HepG2 (cell line): ENCODE data around the gene C5orf15. TPM values are rescaled to one million over a fixed set of nuclear protein-coding genes. Genes with fewer than 3 reads are reported as not detected.

Source experiments
- ATAC-seq: fragments of 200-7000 bp; cut with Tn5 transposase; 3 replicates; pipeline ENCODE4 v1.9.1; 2020; ENCODE audit warnings: mild to moderate bottlenecking, moderate library complexity
- BruUV-seq: library from RNA; stranded (reverse); fragments of 400-500 nt; replicated peaks from 2 replicates; lab custom pipeline; 2021; lab: Mats Ljungman, UMichigan
- CTCF ChIA-PET: fragments of 300-600 bp; formaldehyde crosslinking; extraction: SDS; loops from one replicate; lab custom pipeline; 2021; ENCODE audit warnings: low total read pairs, inconsistent platforms, low intra/inter-chr PET ratio; lab: Yijun Ruan, JAX
- POLR2A ChIA-PET: fragments of 350-600 bp; sonication (Branson Sonifier 250); formaldehyde crosslinking; loops from one replicate; lab custom pipeline; 2020; ENCODE audit warnings: antibody characterized with exemption, inconsistent platforms; lab: Yijun Ruan, JAX
- DNase-seq: peaks from one replicate; pipeline ENCODE4 v3.0.0-alpha.2; 2015; ENCODE audit warnings: low spot score
- FAIRE-seq: peaks from 3 replicates; lab custom pipeline; 2011; peaks lifted over from hg19 to GRCh38; lab: Jason Lieb, UNC
- H2AFZ ChIP-seq: one replicate; pipeline ENCODE4 v1.6.1; 2011; ENCODE audit warnings: low read length, inconsistent platforms
- H3K27ac ChIP-seq: fragments of 300-600 bp; 3 replicates; pipeline ENCODE4 v1.8.0; 2011; ENCODE audit warnings: mixed run types, mild to moderate bottlenecking, mixed read lengths, low read length, inconsistent platforms; ENCODE audit not compliant: insufficient read depth; ENCODE audit errors: extremely low read length
- H3K27me3 ChIP-seq, 2 experiments: fragments of 200-600 bp in 1 of 2; 2 replicates in 1 of 2; 3 replicates in 1 of 2; pipeline versions ENCODE4 v1.6.0 to v1.8.0; 2011; ENCODE audit warnings: low read length in 2 of 2, mild to moderate bottlenecking in 2 of 2, moderate library complexity in 2 of 2, inconsistent platforms in 1 of 2; ENCODE audit not compliant: insufficient read depth in 2 of 2, control insufficient read depth in 1 of 2
- H3K36me3 ChIP-seq, 2 experiments: fragments of 200-600 bp in 1 of 2; replicated peaks in 1 of 2; 2 replicates in 1 of 2; 3 replicates in 1 of 2; pipeline versions ENCODE4 v1.5.1 to v1.8.0; 2011; ENCODE audit warnings: low read length in 2 of 2, inconsistent platforms in 1 of 2; ENCODE audit not compliant: insufficient read depth in 2 of 2, control insufficient read depth in 1 of 2
- H3K4me1 ChIP-seq: 2 replicates; pipeline ENCODE4 v1.5.1; 2012; ENCODE audit warnings: low read length, inconsistent platforms; ENCODE audit not compliant: insufficient read depth
- H3K4me2 ChIP-seq: 2 replicates; pipeline ENCODE4 v1.6.0; 2011; ENCODE audit warnings: low read depth, low read length, inconsistent platforms
- H3K4me3 ChIP-seq, 3 experiments: fragments of 200-600 bp in 1 of 3; sonication (generic), shearing (Covaris generic) in 1 of 3; replicated peaks in 1 of 3; 2 replicates each; pipeline ENCODE4 v1.5.1; 2011 to 2016; ENCODE audit warnings: low read length in 3 of 3, inconsistent platforms in 2 of 3, low read depth in 2 of 3, mild to moderate bottlenecking in 2 of 3, control low read depth in 1 of 3, mixed read lengths in 1 of 3; ENCODE audit not compliant: insufficient read depth in 1 of 3
- H3K79me2 ChIP-seq: one replicate; pipeline ENCODE4 v1.6.1; 2011; ENCODE audit warnings: low read length, inconsistent platforms; ENCODE audit not compliant: insufficient read depth
- H3K9ac ChIP-seq: 2 replicates; pipeline ENCODE4 v1.6.0; 2011; ENCODE audit warnings: mild to moderate bottlenecking, low read depth, low read length, inconsistent platforms; ENCODE audit not compliant: insufficient read depth
- H3K9me3 ChIP-seq: 2 replicates; pipeline ENCODE4 v1.5.1; 2012; ENCODE audit warnings: mild to moderate bottlenecking, low read length
- H4K20me1 ChIP-seq: 2 replicates; pipeline ENCODE4 v1.6.0; 2011; ENCODE audit warnings: inconsistent platforms, mild to moderate bottlenecking, low read length, moderate library complexity; ENCODE audit not compliant: insufficient read depth
- BCL6 ChIP-seq: IDR thresholded peaks from 2 replicates; pipeline ENCODE4 v1.6.1; 2016; ENCODE audit warnings: missing genetic modification reagents, missing compliant biosample characterization
- FIP1L1 ChIP-seq: fragments of 200-400 bp; formaldehyde crosslinking; IDR thresholded peaks from 2 replicates; pipeline ENCODE4 v1.6.1; 2018; ENCODE audit warnings: low read depth, mild to moderate bottlenecking, low read length, moderate library complexity, borderline replicate concordance; ENCODE audit not compliant: insufficient read depth
- HDAC1 ChIP-seq: sonication (generic); formaldehyde crosslinking; IDR thresholded peaks from 2 replicates; pipeline ENCODE4 v1.5.1; 2020; ENCODE audit warnings: mild to moderate bottlenecking, missing genetic modification reagents
- KAT7 ChIP-seq: IDR thresholded peaks from 2 replicates; pipeline ENCODE4 v1.6.1; 2018; ENCODE audit warnings: borderline replicate concordance, missing compliant biosample characterization
- PATZ1 ChIP-seq: sonication (generic); formaldehyde crosslinking; IDR thresholded peaks from 2 replicates; pipeline ENCODE4 v1.4.0; 2020; ENCODE audit warnings: missing genetic modification reagents
- PAXIP1 ChIP-seq: sonication (generic); formaldehyde crosslinking; conservative IDR thresholded peaks from 2 replicates; pipeline ENCODE4 v1.4.0; 2020; ENCODE audit warnings: mild to moderate bottlenecking, missing genetic modification reagents, moderate library complexity
- RBM22 ChIP-seq: fragments of 200-400 bp; formaldehyde crosslinking; optimal IDR thresholded peaks from 2 replicates; pipeline ENCODE3; 2017; ENCODE audit warnings: mild to moderate bottlenecking, low read length, moderate library complexity
- THRA ChIP-seq: sonication (generic); formaldehyde crosslinking; IDR thresholded peaks from 2 replicates; pipeline ENCODE4 v1.4.0; 2020; ENCODE audit warnings: missing genetic modification reagents, borderline replicate concordance
- ZBTB7B ChIP-seq: sonication (generic); formaldehyde crosslinking; IDR thresholded peaks from 2 replicates; pipeline ENCODE4 v1.4.0; 2020; ENCODE audit warnings: missing genetic modification reagents
- ZFP36L1 ChIP-seq: sonication (generic); formaldehyde crosslinking; IDR thresholded peaks from 2 replicates; pipeline ENCODE4 v1.8.0; 2022; ENCODE audit warnings: mild to moderate bottlenecking, missing genetic modification reagents, moderate library complexity
- ZMYM4 ChIP-seq: sonication (generic); formaldehyde crosslinking; IDR thresholded peaks from 2 replicates; pipeline ENCODE4 v1.8.1; 2023; ENCODE audit warnings: mild to moderate bottlenecking, missing genetic modification reagents
- ZNF264 ChIP-seq: sonication (generic); formaldehyde crosslinking; IDR thresholded peaks from 2 replicates; pipeline ENCODE4 v1.4.0; 2020; ENCODE audit warnings: missing genetic modification reagents
- ZNF343 ChIP-seq: sonication (generic); formaldehyde crosslinking; IDR thresholded peaks from 2 replicates; pipeline ENCODE4 v1.4.0; 2020; ENCODE audit warnings: mild to moderate bottlenecking, missing genetic modification reagents
- ZNF713 ChIP-seq: sonication (generic); formaldehyde crosslinking; IDR thresholded peaks from 2 replicates; pipeline ENCODE4 v1.4.0; 2020; ENCODE audit warnings: mild to moderate bottlenecking, missing genetic modification reagents
- ZNF772 ChIP-seq: sonication (generic); formaldehyde crosslinking; IDR thresholded peaks from 2 replicates; pipeline ENCODE4 v1.5.0; 2020; ENCODE audit warnings: mild to moderate bottlenecking, missing genetic modification reagents
- ZNF879 ChIP-seq: sonication (generic); formaldehyde crosslinking; IDR thresholded peaks from 2 replicates; pipeline ENCODE4 v1.8.1; 2023; ENCODE audit warnings: missing genetic modification reagents
- WGBS: methylation state at CpG from one replicate; pipeline ENCODE4 v1.1.6; 2017; ENCODE audit warnings: low lambda C conversion rate; 5-methylcytosine and 5-hydroxymethylcytosine counted together
- in situ Hi-C: cut with HindIII; loops from 2 replicates; pipeline ENCODE4 v1.10.0; 2017; ENCODE audit warnings: low pct_unique_long_range_greater_than_20kb; ENCODE audit not compliant: extremely low pct_ligation_motif_present
- intact Hi-C: fragments of 100-400 bp; cut with micrococcal nuclease; formaldehyde crosslinking; loops from one replicate; pipeline ENCODE4 v1.10.0; 2022; ENCODE audit not compliant: unreplicated experiment
- polyA plus RNA-seq, 8 experiments: library from polyadenylated mRNA; depleted of rRNA in 3 of 8; stranded (reverse) in 7 of 8; unstranded in 1 of 8; fragments of >200 nt; fragmentation: Illumina TruSeq in 4 of 8; extraction: Trizol in 4 of 8; gene quantifications; 2 replicates each; pipeline versions ENCODE4 v1.2.1 to v1.2.3, GENCODE V29; 2011 to 2016; ENCODE audit warnings: low read depth in 4 of 8, missing spikeins in 1 of 8, mixed read lengths in 1 of 8; ENCODE audit not compliant: insufficient read depth in 1 of 8
- total RNA-seq, 5 experiments: library from RNA; depleted of rRNA; stranded (reverse); fragments of >200 nt; fragmentation: Illumina TruSeq; extraction: Trizol; gene quantifications; 2 replicates each; pipeline ENCODE4 v1.2.3, GENCODE V29; 2016; ENCODE audit warnings: low read depth in 1 of 5

C5orf15 gene
- total and polyA plus RNA-seq, 2 of the 13 experiments (the other 11 are each of a cell fraction or from before 2014, with no cell fraction given): 58.5 to 82.7 TPM

- TF ChIP-seq PAXIP1 (CRISPR knock-in tag) (0 out of 2 replicates have a peak, but pooled peaks have one; percentile 36), ZNF264 (CRISPR knock-in tag) (peak; percentile 100), ZBTB7B (CRISPR knock-in tag) (0 out of 2 replicates have a peak, but pooled peaks have one; percentile 18), ZNF772 (CRISPR knock-in tag) (no peak), ZFP36L1 (CRISPR knock-in tag) (no peak)
These were observed 26.9 kb upstream of the C5orf15 start (continued) for GRCh38 chr5:133995341-133995740.

GRCh38 chr5:133994990-133995333 lies 26.5 kb upstream of the C5orf15 start:
- H3K36me3 ChIP-seq: peaks cover 13 to 26% of the 10 kb centered on the region in 2 experiments; a peak in 4 of 5 replicates
- BruUV-seq: no TSS peak
- peak; percentile 63 for FAIRE-seq
- H3K27me3 ChIP-seq: no peaks in the 10 kb centered on the region
- H3K9me3 ChIP-seq: no peaks in the 10 kb centered on the region
- peak overlapping the region in 1 of 3 experiments; percentile 70; a peak in 3 of 6 replicates for H3K4me3 ChIP-seq
- in situ Hi-C loops (no loop called here), intact Hi-C loops (loop anchor here (2.0 kb wide), 1 partner anchor 14 kb away; no protein-coding TSS in a partner anchor)
- peak; percentile 42 for ATAC-seq
- H3K4me2 ChIP-seq: peak overlapping the region; percentile 87
- POLR2A ChIA-PET: interaction anchor here (1.3 to 7.4 kb wide), 8 partner anchors 10 to 104 kb away, joined by 3 to 94 read pairs (median 11); partner anchors contain the start of genes C5orf15 and VDAC1
- H3K79me2 ChIP-seq: peaks cover 99% of the 10 kb centered on the region
- H3K4me1 ChIP-seq: peaks cover 74% of the 10 kb centered on the region
- H3K27ac ChIP-seq: peak overlapping the region; percentile 59
- no peak for DNase-seq
- peaks cover 90% of the 10 kb centered on the region for H4K20me1 ChIP-seq
- 8% methylated on average over 4 of the region's 6 CpGs for WGBS
- CTCF ChIA-PET: interaction anchor here (1.4 kb wide), 1 partner anchor 45 kb away, joined by 4 read pairs; no protein-coding TSS in a partner anchor
- no peak overlapping the region for H2AFZ ChIP-seq
- H3K9ac ChIP-seq: peak overlapping the region; percentile 65
- TF ChIP-seq ZNF713 (CRISPR knock-in tag) (no peak), HDAC1 (CRISPR knock-in tag) (peak; percentile 65), KAT7 (CRISPR knock-in tag) (no peak), RBM22 (peak; percentile 50), BCL6 (CRISPR knock-in tag) (0 out of 2 replicates have a peak, but pooled peaks have one; percentile 15), ZMYM4 (CRISPR knock-in tag) (0 out of 2 replicates have a peak, but pooled peaks have one; percentile 27), ZNF879 (no peak), ZNF343 (0 out of 2 replicates have a peak, but pooled peaks have one; percentile 7), THRA (peak; percentile 20; the same call in 1 of the 2 replicates), PATZ1 (peak; percentile 22; the same call in 1 of the 2 replicates), FIP1L1 (no peak)
